Pulmonary artery endothelial cell (primary cell): Measurements from ENCODE around the gene TIGD7. TPM values are rescaled to one million over a fixed set of nuclear protein-coding genes. Genes with fewer than 3 reads are reported as not detected.

Source experiments
- DNase-seq: peaks from one replicate; pipeline ENCODE4 v3.0.0-alpha.2; 2011; ENCODE audit warnings: low read depth, low spot score
- total RNA-seq: library from RNA; depleted of rRNA; stranded (reverse); fragments of >200 nt; gene quantifications from 2 replicates; pipeline ENCODE4 v1.2.3, GENCODE V29; 2014

Gene TIGD7, protein sequence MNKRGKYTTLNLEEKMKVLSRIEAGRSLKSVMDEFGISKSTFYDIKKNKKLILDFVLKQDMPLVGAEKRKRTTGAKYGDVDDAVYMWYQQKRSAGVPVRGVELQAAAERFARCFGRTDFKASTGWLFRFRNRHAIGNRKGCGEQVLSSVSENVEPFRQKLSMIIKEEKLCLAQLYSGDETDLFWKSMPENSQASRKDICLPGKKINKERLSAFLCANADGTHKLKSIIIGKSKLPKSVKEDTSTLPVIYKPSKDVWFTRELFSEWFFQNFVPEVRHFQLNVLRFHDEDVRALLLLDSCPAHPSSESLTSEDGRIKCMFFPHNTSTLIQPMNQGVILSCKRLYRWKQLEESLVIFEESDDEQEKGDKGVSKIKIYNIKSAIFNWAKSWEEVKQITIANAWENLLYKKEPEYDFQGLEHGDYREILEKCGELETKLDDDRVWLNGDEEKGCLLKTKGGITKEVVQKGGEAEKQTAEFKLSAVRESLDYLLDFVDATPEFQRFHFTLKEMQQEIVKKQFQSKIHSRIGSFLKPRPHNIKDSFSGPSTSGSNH
- total RNA-seq, result 3.4 and 4.7 TPM in 2 replicates

DNA sequence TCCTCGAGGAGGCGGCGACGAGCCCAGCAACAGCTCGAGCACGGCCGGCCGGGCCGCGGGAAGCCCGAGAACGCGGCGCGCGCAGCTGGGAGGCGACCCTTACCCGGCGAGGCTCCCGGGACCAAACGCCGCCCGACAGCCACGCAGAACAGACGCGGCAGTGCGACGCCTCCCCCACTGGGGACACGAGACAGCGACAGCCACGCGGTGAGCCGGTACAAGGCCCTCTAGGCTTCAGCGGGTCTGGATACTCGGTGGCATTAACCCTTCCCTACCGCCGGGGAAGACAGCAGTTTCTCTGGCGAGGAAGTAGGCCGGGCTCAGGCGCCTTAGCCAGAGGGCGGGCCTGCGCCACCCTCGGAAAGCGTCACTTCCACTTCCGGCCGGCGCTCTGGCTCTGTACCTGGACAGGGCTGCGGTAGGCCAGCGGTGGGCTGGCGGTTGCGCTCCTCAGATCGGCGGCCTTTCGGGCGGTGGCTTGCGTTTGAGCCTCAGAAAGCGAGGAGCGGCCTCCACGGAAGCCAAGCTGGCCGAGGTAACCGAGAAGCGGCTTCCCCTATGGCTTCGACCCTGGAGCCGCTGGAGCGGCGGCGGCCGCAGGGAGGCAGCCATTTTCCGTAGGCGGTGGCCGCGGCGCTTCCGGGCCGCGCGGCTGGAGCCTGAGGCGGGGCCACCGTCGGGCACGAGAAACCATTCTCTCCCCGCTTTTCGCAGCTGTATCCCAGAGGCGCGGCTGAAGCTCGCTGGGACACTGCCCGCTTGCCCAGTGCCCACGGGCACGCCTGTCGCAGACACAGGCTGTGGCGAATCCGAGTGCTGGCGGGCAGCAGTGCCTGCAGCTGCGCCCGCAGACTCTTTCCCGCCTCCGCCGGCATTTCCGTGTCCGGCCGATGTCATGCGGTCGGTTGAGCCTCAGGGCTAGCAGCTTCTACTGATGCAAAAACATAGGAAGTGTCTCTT is at the start of gene TIGD7, which contains the start of gene ZNF75A:
Gene TIGD7, minus strand, starts transcription at position 322 of the 960 bp plus-strand sequence. CDS start 4,816 bp downstream, outside the sequence.
Gene ZNF75A, plus strand, starts transcription at position 389 of the 960 bp plus-strand sequence. CDS start 2,932 bp downstream, outside the sequence.
- peak; percentile 80 for DNase-seq

- no peak for DNase-seq
Measured at GRCh38 chr16:3349175-3349574, 43.9 kb upstream of the TIGD7 start.

DNA sequence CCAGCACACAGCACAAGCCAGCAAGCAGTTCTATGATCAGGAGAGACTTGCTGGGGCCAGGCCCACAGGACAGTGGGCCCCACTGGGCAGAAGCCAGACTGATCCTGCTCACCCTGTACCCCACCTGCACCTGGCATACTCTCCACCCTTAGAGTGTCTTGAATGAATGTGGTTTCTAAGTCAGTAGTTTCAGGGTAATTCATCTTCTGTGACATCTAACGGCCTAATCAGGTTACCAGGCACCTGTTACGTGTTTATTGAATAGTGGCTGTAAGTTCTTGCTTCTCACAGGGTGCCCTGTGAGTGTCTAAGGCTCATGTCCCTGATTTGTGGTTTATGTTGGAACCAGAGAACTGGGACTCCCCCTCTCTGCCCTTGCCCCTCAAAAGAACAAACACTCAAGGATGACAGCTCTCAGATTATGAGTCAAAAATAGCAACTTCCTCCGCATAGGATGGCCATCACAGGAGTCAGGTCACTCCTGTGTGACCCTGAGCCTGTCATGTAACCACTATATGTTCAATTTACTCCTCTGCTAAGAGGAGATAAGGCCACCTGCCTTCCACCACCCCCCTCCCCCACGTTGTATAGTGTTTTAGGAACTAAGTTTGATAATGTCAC is 43.4 kb upstream of the TIGD7 start:
- no peak for DNase-seq

GRCh38 chr16:3347586-3347985 is 42.4 kb upstream of the TIGD7 start:
- no peak for DNase-seq

- DNase-seq, result no peak
Measured at GRCh38 chr16:3346041-3346440, 40.8 kb upstream of the TIGD7 start.

- DNase-seq, result no peak
Measured at GRCh38 chr16:3328643-3329042, 23.4 kb upstream of the TIGD7 start.

GRCh38 chr16:3328104-3328503 is 22.9 kb upstream of the TIGD7 start:
- DNase-seq, result no peak

DNA sequence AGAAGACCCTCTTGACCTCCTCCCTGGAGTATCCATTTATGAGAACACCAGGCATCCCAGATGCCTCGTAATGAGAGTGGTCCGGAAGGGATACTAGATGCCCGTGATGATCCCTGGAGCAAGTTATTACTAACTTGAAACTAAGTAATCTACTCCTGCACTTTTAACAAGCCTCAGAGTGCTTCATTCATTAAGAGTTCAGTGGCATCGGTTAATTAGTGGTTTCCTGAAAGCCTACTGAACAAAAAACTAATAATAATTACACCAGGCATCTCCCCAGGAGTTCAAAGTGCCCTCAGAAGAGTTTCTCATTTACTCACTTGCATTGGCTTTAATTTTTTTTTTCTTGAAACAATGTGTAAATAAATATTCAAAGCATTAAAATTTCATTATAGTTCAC is 22.3 kb upstream of the TIGD7 start:
- no peak for DNase-seq

DNA sequence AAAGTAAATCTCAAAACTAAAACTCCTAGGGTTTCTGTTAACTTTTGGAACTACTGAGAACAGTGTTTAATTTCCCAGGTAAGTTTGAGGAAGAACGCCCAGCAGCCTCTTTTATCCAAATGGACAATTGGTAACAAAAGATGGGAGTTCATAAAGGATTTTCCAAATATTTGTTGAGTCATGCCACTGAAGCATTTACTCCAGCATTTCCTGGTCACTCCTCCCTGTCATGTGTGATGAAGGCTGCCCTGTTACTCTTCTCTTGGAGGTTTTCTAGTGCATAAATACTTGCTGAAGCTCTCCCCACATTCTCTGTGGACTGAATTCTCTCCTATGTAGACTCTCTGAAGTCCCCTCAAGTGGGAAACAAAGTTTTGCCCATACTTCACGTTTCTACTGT is 16.6 kb upstream of the TIGD7 start:
- no peak for DNase-seq

- no peak for DNase-seq
Measured at GRCh38 chr16:3317315-3317999, 12.2 kb upstream of the TIGD7 start.

DNA sequence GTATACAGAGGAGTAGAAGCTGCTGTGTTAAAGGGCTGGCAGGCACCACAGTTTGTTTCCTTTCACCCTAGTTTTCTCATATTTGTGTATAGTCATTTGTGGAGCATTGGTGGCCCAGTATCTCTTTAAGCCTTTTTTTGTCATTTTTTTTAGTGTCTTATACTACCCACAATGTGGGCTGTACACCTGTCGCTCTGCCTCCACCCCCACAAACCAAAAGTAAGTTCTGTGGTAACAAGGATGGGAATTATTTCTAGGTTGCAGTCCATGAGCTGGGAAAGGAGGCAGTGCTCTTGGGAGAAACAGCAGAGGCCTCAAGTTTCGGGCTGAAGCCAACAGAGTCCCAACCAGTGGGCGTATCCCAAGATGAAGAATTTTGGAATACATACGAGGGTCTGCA is 6.3 kb upstream of the TIGD7 start:
- DNase-seq, result no peak

- no peak for DNase-seq
Measured at GRCh38 chr16:3306078-3306477, 848 bp upstream of the TIGD7 start.

- DNase-seq, result no peak
Measured at GRCh38 chr16:3304370-3304769, 860 bp downstream of the TIGD7 start.

DNA sequence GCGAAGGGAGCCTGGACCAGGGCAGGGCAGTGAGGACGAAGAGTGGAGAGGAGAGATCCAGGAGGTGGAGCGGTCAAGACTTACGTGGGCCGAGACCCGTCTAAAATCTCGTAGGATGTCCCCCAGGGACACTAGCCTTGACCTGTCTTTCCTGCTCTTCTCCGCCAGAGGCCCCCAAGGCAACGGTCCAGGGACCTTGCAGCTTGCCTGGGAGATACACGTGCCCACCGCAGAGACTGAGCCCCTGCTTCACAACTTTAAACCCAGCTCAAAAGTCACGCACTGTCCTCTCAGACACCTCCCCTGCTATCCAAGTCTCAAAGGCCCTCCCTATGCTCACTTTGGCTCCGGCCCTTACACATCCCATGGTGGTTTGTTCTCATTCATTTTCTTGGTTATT is 9.4 kb downstream of the TIGD7 start:
- no peak for DNase-seq

DNA sequence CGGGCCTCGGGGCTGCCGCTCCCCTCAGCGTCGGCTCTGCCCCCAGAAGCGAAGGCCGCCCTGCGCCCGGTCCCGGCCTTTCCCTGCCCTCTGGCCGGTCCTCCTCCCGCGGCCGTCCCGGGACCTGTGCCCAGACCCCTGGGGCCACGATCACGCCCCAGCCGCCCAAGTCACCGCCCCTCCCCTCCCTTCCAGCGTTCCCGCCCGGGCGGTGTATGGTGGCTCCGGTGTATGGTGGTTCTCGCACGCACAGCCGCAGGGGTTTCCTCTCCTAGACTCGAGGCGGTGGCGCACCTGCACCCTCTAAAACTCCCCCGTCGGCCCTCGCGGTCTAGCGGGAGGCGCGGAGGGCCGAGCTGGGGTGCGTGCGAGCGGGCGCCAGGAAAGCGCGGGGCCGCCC is 10.0 kb downstream of the TIGD7 start:
- DNase-seq, result no peak

- DNase-seq, result no peak
Measured at GRCh38 chr16:3292604-3293003, 12.6 kb downstream of the TIGD7 start.

GRCh38 chr16:3289998-3290673 is 15.1 kb downstream of the TIGD7 start:
- DNase-seq, result no peak

DNA sequence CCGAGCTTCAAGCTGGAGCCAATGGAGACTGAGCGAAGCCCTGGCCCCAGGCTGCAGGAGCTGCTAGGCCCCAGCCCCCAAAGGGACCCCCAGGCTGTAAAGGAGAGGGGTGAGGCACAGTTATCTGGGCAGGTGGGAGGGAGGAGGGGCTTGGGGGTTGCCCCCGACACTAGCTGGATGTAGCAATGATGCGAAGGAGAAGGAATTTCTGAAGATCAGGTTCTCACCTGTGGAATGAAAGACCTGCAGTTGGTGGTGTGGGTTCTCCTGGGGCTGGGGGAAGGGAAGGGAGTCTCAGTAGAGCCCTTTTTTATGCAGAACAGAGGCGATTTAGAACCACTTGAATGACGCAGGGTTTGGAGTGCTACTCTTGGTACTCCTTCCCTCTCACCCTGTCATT is 20.1 kb downstream of the TIGD7 start:
- DNase-seq, result no peak

GRCh38 chr16:3283543-3284447 is 21.4 kb downstream of the TIGD7 start:
- DNase-seq, result no peak
